GM21360 (cell line): Measurements from ENCODE around the gene PTAR1.

Experiments
- ATAC-seq: cut with Tn5 transposase; IDR thresholded peaks from one replicate; pipeline ENCODE4 v1.9.1; 2021; ENCODE audit warnings: mild to moderate bottlenecking, moderate library complexity; ENCODE audit not compliant: unreplicated experiment

PTAR1 gene

GRCh38 chr9:69674716-69675438 lies 84.9 kb downstream of the PTAR1 start:
- no peak for ATAC-seq

- no peak for ATAC-seq
Observed at GRCh38 chr9:69674112-69674685, 85.6 kb downstream of the PTAR1 start.

- no peak for ATAC-seq
Observed at GRCh38 chr9:69673311-69673640, 86.5 kb downstream of the PTAR1 start.

GRCh38 chr9:69672596-69673310 lies 87.1 kb downstream of the PTAR1 start:
- peak; percentile 93 for ATAC-seq

DNA sequence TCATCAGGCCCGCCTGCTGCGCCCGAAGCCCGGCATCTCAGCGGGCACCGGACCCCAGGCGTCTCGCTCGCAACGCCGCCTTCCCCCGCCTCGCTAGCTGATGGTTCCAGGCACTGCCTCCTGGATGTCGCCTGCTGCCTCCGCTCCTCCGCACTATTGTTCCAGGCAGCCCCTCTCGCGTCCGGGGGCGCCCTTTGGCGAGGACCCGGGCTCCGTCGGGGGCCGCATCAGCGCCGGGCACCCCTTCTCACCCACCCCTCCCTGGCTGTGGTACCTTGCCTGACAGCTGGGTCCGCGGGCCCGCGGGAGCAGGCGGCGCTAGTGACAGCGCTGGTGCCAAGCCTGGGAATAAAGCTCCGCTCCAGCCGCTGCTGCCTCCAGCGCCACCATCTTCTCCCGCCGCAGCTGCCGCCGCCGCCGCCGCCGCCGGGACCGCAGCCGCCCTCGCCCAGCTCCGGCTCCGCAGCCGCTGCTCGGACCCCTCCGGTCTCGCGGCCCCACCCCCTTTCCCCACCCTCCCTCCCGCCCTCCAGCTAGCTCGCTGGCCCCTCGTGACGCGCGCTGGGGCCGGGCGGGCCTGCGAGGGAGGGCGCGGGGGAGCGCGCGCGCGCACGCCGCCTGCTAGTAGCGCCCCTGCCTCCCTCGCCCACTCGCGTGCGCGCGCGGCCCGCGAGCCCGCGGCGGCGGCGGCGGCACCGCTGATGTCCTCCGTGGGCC lies 87.8 kb downstream of the PTAR1 start, which contains the start of gene APBA1:
TSS of gene APBA1 (minus strand) at position 493 of the 717 bp plus-strand sequence.
- ATAC-seq = peak; percentile 32

GRCh38 chr9:69671311-69671878 lies 88.4 kb downstream of the PTAR1 start:
- no peak for ATAC-seq

DNA sequence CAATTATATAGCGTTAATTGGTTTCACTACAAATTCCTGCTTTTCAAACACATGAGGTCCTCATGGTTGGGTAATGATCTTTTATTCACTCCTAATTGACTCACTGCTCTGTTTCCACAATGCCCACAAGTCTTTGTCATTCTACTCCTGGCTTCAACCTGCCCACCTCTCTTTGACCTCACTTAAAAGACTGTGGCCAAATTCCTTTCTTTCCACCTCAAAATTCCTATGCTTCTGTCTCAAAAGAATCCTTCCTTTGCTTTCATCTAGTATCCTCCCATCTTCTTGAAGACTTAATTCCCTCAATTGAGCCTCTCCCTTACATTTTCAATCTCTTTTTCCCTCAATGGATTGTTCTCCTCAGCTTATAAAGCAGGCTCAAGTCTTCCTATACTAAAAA lies 92.5 kb downstream of the PTAR1 start:
- ATAC-seq = no peak

- no peak for ATAC-seq
Observed at GRCh38 chr9:69660304-69660703, 99.5 kb downstream of the PTAR1 start.
